Hair follicular keratinocyte (primary cell): ENCODE results near the gene OOEP. TPM values are rescaled to one million over a fixed set of nuclear protein-coding genes. Genes with fewer than 3 reads are reported as not detected.

Experiments
- total RNA-seq: library from RNA; depleted of rRNA; stranded (reverse); fragments of >200 nt; gene quantifications from 2 replicates; pipeline ENCODE4 v1.2.3, GENCODE V29; 2015

The OOEP gene
- total RNA-seq: 0.11 TPM in 1 of 2 replicates, not detected in the other

DNA sequence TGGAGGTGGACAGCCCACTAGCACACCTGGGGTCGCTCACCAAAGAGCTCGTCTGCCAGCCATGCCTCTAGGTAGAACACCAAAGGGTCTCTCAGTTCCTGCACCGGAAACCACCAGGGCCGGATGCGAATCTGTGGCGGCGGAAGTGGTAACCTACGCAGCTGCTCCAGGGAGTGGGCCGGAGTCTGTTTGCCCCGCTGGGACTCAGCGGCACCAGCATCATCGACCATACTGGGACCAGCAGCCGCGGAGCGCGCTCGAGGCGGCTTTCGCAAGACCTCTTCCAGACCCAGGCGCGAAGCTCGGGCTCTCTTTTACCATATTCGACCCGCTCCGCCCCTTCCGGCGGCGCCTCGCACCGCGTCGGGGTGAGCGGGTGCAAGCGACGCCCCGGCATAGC lies at the start of gene OOEP:
Gene OOEP (minus strand): TSS at position 335 of the 400 bp plus-strand sequence. CDS start 105 bp downstream, at position 230.

DNA sequence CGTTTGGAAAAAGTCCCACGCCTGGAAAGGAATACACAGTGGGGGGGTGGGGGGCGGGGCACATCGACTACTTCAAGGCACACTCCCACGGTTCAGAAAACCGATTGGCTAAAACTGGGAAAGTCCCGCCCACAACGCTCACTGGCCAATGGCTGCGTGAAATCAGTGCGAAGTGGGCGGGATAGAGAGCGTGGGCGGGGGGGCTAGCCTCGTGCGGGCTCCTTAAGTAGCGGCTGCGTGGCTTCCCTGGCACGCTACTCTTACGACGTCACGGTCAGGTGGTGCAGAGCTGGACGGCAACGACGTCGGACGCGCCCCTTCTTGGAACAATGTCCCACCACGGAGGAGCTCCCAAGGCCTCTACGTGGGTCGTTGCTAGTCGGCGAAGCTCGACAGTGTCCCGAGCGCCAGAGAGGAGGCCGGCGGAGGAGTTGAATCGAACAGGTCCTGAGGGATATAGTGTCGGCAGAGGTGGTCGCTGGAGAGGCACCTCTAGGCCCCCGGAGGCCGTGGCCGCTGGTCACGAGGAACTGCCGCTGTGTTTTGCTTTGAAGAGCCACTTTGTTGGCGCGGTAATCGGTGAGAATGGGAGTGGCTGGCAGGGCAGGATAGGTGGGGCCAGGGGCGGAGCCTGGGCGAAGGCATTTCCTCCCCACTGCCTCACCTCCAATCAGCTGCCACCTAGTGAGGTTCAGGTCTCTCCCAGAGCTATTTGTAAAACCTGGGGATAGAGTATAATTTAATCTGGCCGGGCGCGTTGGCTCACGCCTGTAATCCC lies 25.1 kb upstream of the OOEP start, which contains the start of gene DDX43:
Gene DDX43 (plus strand): TSS at position 252 of the 778 bp plus-strand sequence. CDS start 78 bp downstream, at position 330.

DNA sequence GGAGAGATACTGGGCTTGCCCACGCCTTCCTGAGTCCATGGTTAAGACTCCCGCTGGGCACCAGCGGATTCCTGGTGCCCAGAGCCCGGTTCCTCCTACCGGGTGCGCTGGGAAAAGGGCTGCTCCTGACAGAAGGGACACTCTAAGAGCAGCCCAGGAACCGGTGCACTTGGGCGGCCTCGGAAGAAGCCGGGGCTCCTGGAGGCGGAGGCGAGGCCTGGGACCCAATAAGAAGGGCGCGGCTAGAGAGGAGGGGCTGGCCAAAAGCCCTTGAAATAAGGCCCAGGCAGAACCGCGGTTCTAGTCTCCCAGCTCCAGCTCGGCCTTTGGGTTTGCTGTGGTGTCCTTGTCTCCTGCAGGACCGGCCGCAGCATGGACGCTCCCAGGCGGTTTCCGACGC lies 7.3 kb downstream of the OOEP start, which contains the start of gene KHDC3L:
Gene KHDC3L (plus strand): TSS at position 301 of the 400 bp plus-strand sequence. CDS start 72 bp downstream, at position 373.

DNA sequence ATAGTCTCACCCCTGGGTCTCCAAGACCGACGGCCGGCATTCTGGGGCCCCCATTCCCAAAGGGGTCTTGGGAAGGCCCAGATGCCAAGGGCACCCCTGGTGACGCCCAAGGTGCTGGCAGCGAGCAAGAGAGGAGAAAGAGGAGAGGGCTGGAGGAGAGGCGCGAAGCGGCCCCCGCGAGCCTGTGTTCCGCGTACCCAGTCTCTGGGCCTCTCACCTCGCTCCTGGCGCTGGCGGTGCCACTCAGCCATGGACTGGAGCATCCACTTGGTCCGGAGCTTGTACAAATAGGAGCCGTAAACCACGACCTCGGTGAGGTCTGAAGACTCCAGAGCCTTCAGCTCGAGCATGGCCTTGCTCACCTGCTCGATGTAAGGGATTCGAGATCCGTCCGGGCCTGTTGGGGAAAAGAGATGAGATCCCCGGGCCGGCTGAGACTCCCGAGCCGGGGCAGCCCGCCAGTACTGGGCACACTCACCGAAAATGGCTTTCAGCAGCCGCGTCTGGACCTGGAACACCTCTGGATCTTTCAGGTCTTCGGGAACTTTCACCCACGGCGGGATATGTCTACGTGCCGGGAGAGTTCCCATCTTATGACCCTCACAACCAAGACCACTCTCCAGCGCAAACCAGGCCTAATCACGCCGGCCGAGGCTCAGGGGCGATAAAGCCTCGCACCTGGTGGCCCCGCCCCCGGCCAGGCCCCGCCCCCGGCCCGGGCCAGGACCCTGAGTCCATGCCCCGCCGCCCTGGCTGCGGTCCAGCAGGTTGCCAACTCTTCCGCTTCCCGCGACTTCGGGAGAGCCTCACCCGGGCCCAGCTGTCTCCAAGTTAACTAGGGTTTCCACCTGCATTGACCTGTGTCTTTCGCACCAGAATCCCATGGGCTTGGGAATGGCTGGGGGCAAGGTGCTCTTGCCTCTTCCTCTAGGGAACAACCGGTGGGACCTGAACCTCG lies 15.8 kb downstream of the OOEP start, which contains the start of gene DPPA5:
Gene DPPA5 (minus strand): TSS at position 641 of the 958 bp plus-strand sequence. CDS start 51 bp downstream, at position 590.

Other genes starting within 250 kb of the OOEP start
- gene KHDC1L, start 144.4 kb downstream of the OOEP start, total RNA-seq: not detected in 2 replicates
- 2.0 and 2.2 TPM in 2 replicates for gene KHDC1, start 106.7 kb downstream of the OOEP start, total RNA-seq
- not detected in 2 replicates for gene DPPA5, start 15.6 kb downstream of the OOEP start, total RNA-seq
- not detected in 2 replicates for gene KHDC3L, start 7.2 kb downstream of the OOEP start, total RNA-seq
- gene DDX43, start 24.9 kb upstream of the OOEP start, total RNA-seq: 0.78 and 1.6 TPM in 2 replicates
- 2.7 and 6.3 TPM in 2 replicates for gene CGAS, start 82.4 kb upstream of the OOEP start, total RNA-seq
- 20.3 and 34.1 TPM in 2 replicates for gene MTO1, start 91.8 kb upstream of the OOEP start, total RNA-seq
- gene EEF1A1, start 151.1 kb upstream of the OOEP start, total RNA-seq: 8,331 and 12,598 TPM in 2 replicates